ENCODE measurements around the gene SLC9A4.

The SLC9A4 gene

GRCh38 chr2:102484310-102485061 is 11.5 kb downstream of the SLC9A4 start:
- TF ChIP-seq SPI1 (IDR thresholded peaks at IDR 0.05; ENCODE audit: borderline replicate concordance, low read depth) (peak; percentile 21; the same call in 1 of the 2 replicates), REST (IDR thresholded peaks at IDR 0.05; ENCODE audit: insufficient replicate concordance, low read depth) (no peak), POLR2AphosphoS5 (IDR thresholded peaks at IDR 0.05; ENCODE audit: low read depth) (no peak), GABPA (IDR thresholded peaks at IDR 0.05; ENCODE audit: low read depth) (no peak), CTCF (IDR thresholded peaks at IDR 0.05; ENCODE audit: insufficient read depth, low read length) (no peak)
- H3K27me3 ChIP-seq (ENCODE audit: insufficient read depth, poor library complexity, severe bottlenecking), result no peaks in the 10 kb centered on the region
- H3K4me3 ChIP-seq (replicated peaks; ENCODE audit: insufficient read depth, low read length), result no peak overlapping the region
- DNase-seq (ENCODE audit: low read depth in 1 of 2, low spot score in 1 of 2), result peak in 1 of 2 experiments; percentile 14
- no peak overlapping the region for H3K27ac ChIP-seq (replicated peaks)

- DNase-seq (ENCODE audit: low read depth in 1 of 2, low spot score in 1 of 2), result no peak
- no peak for TF ChIP-seq REST (IDR thresholded peaks at IDR 0.05; ENCODE audit: insufficient replicate concordance, low read depth)
- TF ChIP-seq POLR2AphosphoS5 (IDR thresholded peaks at IDR 0.05; ENCODE audit: low read depth), result no peak
- no peak for TF ChIP-seq CTCF (IDR thresholded peaks at IDR 0.05; ENCODE audit: insufficient read depth, low read length)
- no peak for TF ChIP-seq GABPA (IDR thresholded peaks at IDR 0.05; ENCODE audit: low read depth)
- no peak for TF ChIP-seq SPI1 (IDR thresholded peaks at IDR 0.05; ENCODE audit: borderline replicate concordance, low read depth)
- H3K27me3 ChIP-seq (ENCODE audit: insufficient read depth, poor library complexity, severe bottlenecking), result no peaks in the 10 kb centered on the region
Observed at GRCh38 chr2:102485147-102485785, 12.2 kb downstream of the SLC9A4 start.

GRCh38 chr2:102486941-102487702 is 14.1 kb downstream of the SLC9A4 start:
- Histone ChIP-seq H3K27me3 (ENCODE audit: insufficient read depth, poor library complexity, severe bottlenecking) (no peaks in the 10 kb centered on the region), H3K4me3 (replicated peaks; ENCODE audit: insufficient read depth, low read length) (no peak overlapping the region), H3K27ac (replicated peaks) (peak overlapping the region; percentile 8; the same call in 1 of the 2 replicates)
- no peak for DNase-seq (ENCODE audit: low read depth in 1 of 2, low spot score in 1 of 2)
- TF ChIP-seq CTCF (IDR thresholded peaks at IDR 0.05; ENCODE audit: insufficient read depth, low read length) (no peak), REST (IDR thresholded peaks at IDR 0.05; ENCODE audit: insufficient replicate concordance, low read depth) (no peak), POLR2AphosphoS5 (IDR thresholded peaks at IDR 0.05; ENCODE audit: low read depth) (no peak), GABPA (IDR thresholded peaks at IDR 0.05; ENCODE audit: low read depth) (no peak), SPI1 (IDR thresholded peaks at IDR 0.05; ENCODE audit: borderline replicate concordance, low read depth) (no peak)

More at GRCh38 chr2:102485147-102485785, 12.2 kb downstream of the SLC9A4 start:
- no peak overlapping the region for H3K4me3 ChIP-seq (replicated peaks; ENCODE audit: insufficient read depth, low read length)
- H3K27ac ChIP-seq (replicated peaks), result no peak overlapping the region

Measured in HL-60 (cell line).